Right forelimb (tissue), 1 donor: ENCODE data around the gene THRA.

Experiments
- DNase-seq: peaks from one replicate; pipeline ENCODE4 v3.0.0-alpha.2; 2018

Gene THRA

GRCh38 chr17:40100419-40100668 is 37.6 kb downstream of the THRA start, which contains the start of gene NR1D1:
NR1D1 (minus strand) TSS chr17:40100589; CDS start chr17:40100094, 495 bp downstream.
- DNase-seq = no peak

GRCh38 chr17:40100669-40101366 is 38.1 kb downstream of the THRA start:
- peak; percentile 92 for DNase-seq

GRCh38 chr17:40101367-40102210 is 38.8 kb downstream of the THRA start:
- no peak for DNase-seq

GRCh38 chr17:40103071-40103661 is 40.4 kb downstream of the THRA start:
- DNase-seq = no peak

- DNase-seq = no peak
Measured at GRCh38 chr17:40103688-40104087, 40.9 kb downstream of the THRA start.

- DNase-seq = no peak
Measured at GRCh38 chr17:40104594-40105486, 42.1 kb downstream of the THRA start.

GRCh38 chr17:40105861-40106759 is 43.3 kb downstream of the THRA start:
- no peak for DNase-seq

GRCh38 chr17:40106760-40107521 is 44.2 kb downstream of the THRA start:
- DNase-seq = peak; percentile 78

- no peak for DNase-seq
Measured at GRCh38 chr17:40107522-40108174, 44.9 kb downstream of the THRA start.

GRCh38 chr17:40108970-40109824 is 46.4 kb downstream of the THRA start:
- no peak for DNase-seq

GRCh38 chr17:40110026-40110845 is 47.5 kb downstream of the THRA start:
- DNase-seq = no peak

- DNase-seq = peak; percentile 89
Measured at GRCh38 chr17:40111221-40112128, 48.7 kb downstream of the THRA start.

- DNase-seq = no peak
Measured at GRCh38 chr17:40112191-40112711, 49.5 kb downstream of the THRA start.

GRCh38 chr17:40112718-40113109 is 49.9 kb downstream of the THRA start:
- DNase-seq = no peak

GRCh38 chr17:40113110-40113906 is 50.5 kb downstream of the THRA start:
- peak; percentile 94 for DNase-seq

GRCh38 chr17:40113907-40114245 is 51.1 kb downstream of the THRA start:
- DNase-seq = no peak

GRCh38 chr17:40115101-40115436 is 52.3 kb downstream of the THRA start:
- DNase-seq = no peak
